B cell (primary cell): ENCODE results near the gene LYRM7. TPM values are rescaled to one million over a fixed set of nuclear protein-coding genes. Genes with fewer than 3 reads are reported as not detected.

Source experiments
- ATAC-seq: fragments of 200-7000 bp; cut with Tn5 transposase; one replicate; pipeline ENCODE4 v1.10.0; 2021; ENCODE audit warnings: low read depth, mild to moderate bottlenecking, moderate number of reproducible peaks, moderate library complexity
- CTCF ChIA-PET: fragments of 350-600 bp; sonication (Branson Sonifier 250); formaldehyde crosslinking; loops from one replicate; lab custom pipeline; 2021; ENCODE audit warnings: antibody characterized with exemption, inconsistent platforms; lab: Charles Lee
- POLR2A ChIA-PET: fragments of 350-600 bp; sonication (Branson Sonifier 250); formaldehyde crosslinking; loops from one replicate; lab custom pipeline; 2021; ENCODE audit warnings: antibody characterized with exemption; lab: Charles Lee
- DNase-seq: peaks from one replicate; pipeline ENCODE4 v3.0.0; 2013
- H2AFZ ChIP-seq: 2 replicates; pipeline ENCODE4 v1.6.1; 2012; ENCODE audit warnings: mild to moderate bottlenecking, low read depth, low read length; ENCODE audit not compliant: insufficient read depth, poor library complexity, severe bottlenecking
- H3K27ac ChIP-seq, 2 donors: 1 replicate in 1 of 2; 2 replicates in 1 of 2; pipeline ENCODE4 v1.5.1; 2012 to 2013; ENCODE audit warnings: low read length in 2 of 2, mild to moderate bottlenecking in 2 of 2, moderate library complexity in 1 of 2
- H3K27me3 ChIP-seq, 4 experiments: fragments of 200-600 bp in 1 of 4; sonication (generic) in 1 of 4; replicated peaks in 1 of 4; 1 replicate in 2 of 4; 2 replicates in 2 of 4; pipeline versions ENCODE4 v1.6.1 to v1.7.0; 2013 to 2016; ENCODE audit warnings: low read length in 3 of 4, mild to moderate bottlenecking in 2 of 4, mixed read lengths in 1 of 4, moderate library complexity in 1 of 4; ENCODE audit not compliant: insufficient read depth in 4 of 4, control insufficient read depth in 3 of 4; ENCODE audit errors: control extremely low read depth in 1 of 4
- H3K36me3 ChIP-seq, 2 experiments: replicated peaks in 1 of 2; 1 replicate in 1 of 2; 2 replicates in 1 of 2; pipeline versions ENCODE4 v1.6.1 to v1.7.1; 2013; ENCODE audit warnings: low read length in 1 of 2; ENCODE audit not compliant: insufficient read depth in 2 of 2, control insufficient read depth in 1 of 2; ENCODE audit errors: control extremely low read depth in 1 of 2, extremely low read depth in 1 of 2
- H3K4me1 ChIP-seq, 2 donors: fragments of 200-600 bp in 1 of 2; sonication (generic) in 1 of 2; 1 replicate in 1 of 2; 2 replicates in 1 of 2; pipeline versions ENCODE4 v1.5.1 to v1.6.1; 2013 to 2017; ENCODE audit warnings: low read length in 2 of 2; ENCODE audit not compliant: control insufficient read depth in 2 of 2, insufficient read depth in 2 of 2
- H3K4me2 ChIP-seq: replicated peaks from 2 replicates; pipeline ENCODE3; 2012; ENCODE audit warnings: mild to moderate bottlenecking, low read depth, low read length; ENCODE audit not compliant: poor library complexity, severe bottlenecking
- H3K4me3 ChIP-seq, 5 experiments: fragments of 200-600 bp in 1 of 5; sonication (generic) in 1 of 5; 1 replicate in 3 of 5; 2 replicates in 2 of 5; pipeline versions ENCODE4 v1.5.1 to v1.7.0; 2011 to 2016; ENCODE audit warnings: low read length in 4 of 5, mild to moderate bottlenecking in 4 of 5, low read depth in 2 of 5, control low read depth in 1 of 5, moderate library complexity in 1 of 5; ENCODE audit not compliant: insufficient read depth in 1 of 5; ENCODE audit errors: control extremely low read depth in 1 of 5, extremely low read depth in 1 of 5
- H3K79me2 ChIP-seq: fragments of 200-600 bp; sonication (generic); one replicate; pipeline ENCODE4 v1.6.0; 2016; ENCODE audit warnings: low read length; ENCODE audit not compliant: control insufficient read depth, insufficient read depth
- H3K9ac ChIP-seq: fragments of 200-600 bp; sonication (generic); 2 replicates; pipeline ENCODE4 v1.6.1; 2017; ENCODE audit warnings: mild to moderate bottlenecking, low read length, moderate library complexity
- H3K9me3 ChIP-seq, 3 donors: one replicate each; pipeline versions ENCODE4 v1.6.1 to v1.7.1; 2013; ENCODE audit warnings: low read length in 2 of 3; ENCODE audit not compliant: control insufficient read depth in 2 of 3, insufficient read depth in 1 of 3; ENCODE audit errors: control extremely low read depth in 1 of 3
- H4K20me1 ChIP-seq: 2 replicates; pipeline ENCODE4 v1.6.0; 2012; ENCODE audit warnings: mild to moderate bottlenecking, low read length; ENCODE audit not compliant: insufficient read depth, control insufficient read depth, poor library complexity, severe bottlenecking
- H3K27ac Mint-ChIP-seq: one replicate; pipeline ENCODE4 v1.8.0; 2021; ENCODE audit warnings: mixed read lengths
- H3K27me3 Mint-ChIP-seq: one replicate; pipeline ENCODE4 v1.8.0; 2021; ENCODE audit warnings: mixed read lengths
- H3K4me1 Mint-ChIP-seq: one replicate; pipeline ENCODE4 v1.8.0; 2021; ENCODE audit warnings: mixed read lengths
- H3K4me3 Mint-ChIP-seq: one replicate; pipeline ENCODE4 v1.8.0; 2021; ENCODE audit warnings: mixed read lengths
- H3K9me3 Mint-ChIP-seq: one replicate; pipeline ENCODE4 v1.8.0; 2022; ENCODE audit warnings: mixed read lengths; ENCODE audit not compliant: insufficient read depth
- EZH2 ChIP-seq: IDR thresholded peaks from 2 replicates; pipeline ENCODE4 v1.6.1; 2012; ENCODE audit warnings: borderline replicate concordance, low read depth, mild to moderate bottlenecking, moderate library complexity, low read length; ENCODE audit not compliant: insufficient read depth, poor library complexity, severe bottlenecking
- WGBS: methylation state at CpG from one replicate; pipeline ENCODE4 v1.1.5; 2013; ENCODE audit warnings: missing lambda C conversion rate; ENCODE audit not compliant: insufficient coverage; 5-methylcytosine and 5-hydroxymethylcytosine counted together
- intact Hi-C: fragments of 100-400 bp; cut with micrococcal nuclease; formaldehyde crosslinking; loops from one replicate; pipeline ENCODE4 v1.10.0; 2022
- polyA plus RNA-seq: library from polyadenylated mRNA; depleted of rRNA; stranded (reverse); fragments of >200 nt; gene quantifications from 2 replicates; pipeline ENCODE4 v1.2.3, GENCODE V29; 2012
- total RNA-seq, 2 donors: library from RNA; stranded (reverse); fragments of 120-200 nt in 1 of 2; gene quantifications; 1 replicate in 1 of 2; 2 replicates in 1 of 2; pipeline versions ENCODE4 v1.2.3 to v1.2.4, GENCODE V29; 2013 to 2022
- TF ChIP-seq, protein P1 (sequence below): fragments of 200-600 bp; IDR thresholded peaks from one replicate; pipeline ENCODE4 v1.8.0; 2022; ENCODE audit warnings: antibody characterized with exemption, mild to moderate bottlenecking

LYRM7 gene
- total and polyA plus RNA-seq, 2 donors (not counting 1 experiment from before 2014, with no cell fraction given) = 2.7 to 12.3 TPM

DNA sequence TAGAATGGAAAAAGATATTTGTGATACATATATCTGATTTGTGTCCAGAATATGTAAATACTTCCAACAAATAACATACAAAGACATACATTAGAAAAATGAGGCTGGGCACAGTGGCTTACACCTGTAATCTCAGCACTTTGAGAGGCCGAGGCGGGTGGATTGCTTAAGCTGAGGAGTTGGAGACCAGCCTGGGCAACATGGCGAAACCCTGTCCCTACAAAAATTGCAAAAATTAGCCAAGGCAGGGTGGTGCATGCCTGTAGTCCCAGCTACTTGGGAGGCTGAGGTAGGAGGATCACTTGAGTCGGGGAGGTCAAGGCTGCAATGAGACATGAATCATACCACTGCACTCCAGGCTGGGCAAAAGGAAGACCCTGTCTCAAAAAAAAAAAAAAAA is 47.0 kb downstream of the LYRM7 start:
- DNase-seq (no peak), ATAC-seq (no peak)
- H3K27ac ChIP-seq = no peak overlapping the region
- no peak overlapping the region for H3K9ac ChIP-seq
- peaks cover 58% of the 10 kb centered on the region for H3K4me1 Mint-ChIP-seq
- H4K20me1 ChIP-seq = no peaks in the 10 kb centered on the region
- no peak overlapping the region for H2AFZ ChIP-seq
- 100% methylated on average over 3 of the region's 4 CpGs for WGBS
- peaks cover 100% of the 10 kb centered on the region for H3K79me2 ChIP-seq
- no peaks in the 10 kb centered on the region for H3K9me3 Mint-ChIP-seq
- POLR2A ChIA-PET = interaction anchor here (1.1 kb wide), 1 partner anchor 45 kb away, joined by 7 read pairs; no protein-coding TSS in a partner anchor
- H3K4me1 ChIP-seq = peaks cover 49 to 65% of the 10 kb centered on the region in 2 donors
- H3K9me3 ChIP-seq = no peaks in the 10 kb centered on the region
- H3K27me3 Mint-ChIP-seq = no peaks in the 10 kb centered on the region
- no peak overlapping the region for H3K4me2 ChIP-seq
- intact Hi-C loops = no loop called here
- H3K4me3 Mint-ChIP-seq = no peak overlapping the region
- H3K36me3 ChIP-seq = peaks cover 6 to 32% of the 10 kb centered on the region in 2 experiments
- TF ChIP-seq EZH2 = no peak
- TF ChIP-seq, protein P1, sequence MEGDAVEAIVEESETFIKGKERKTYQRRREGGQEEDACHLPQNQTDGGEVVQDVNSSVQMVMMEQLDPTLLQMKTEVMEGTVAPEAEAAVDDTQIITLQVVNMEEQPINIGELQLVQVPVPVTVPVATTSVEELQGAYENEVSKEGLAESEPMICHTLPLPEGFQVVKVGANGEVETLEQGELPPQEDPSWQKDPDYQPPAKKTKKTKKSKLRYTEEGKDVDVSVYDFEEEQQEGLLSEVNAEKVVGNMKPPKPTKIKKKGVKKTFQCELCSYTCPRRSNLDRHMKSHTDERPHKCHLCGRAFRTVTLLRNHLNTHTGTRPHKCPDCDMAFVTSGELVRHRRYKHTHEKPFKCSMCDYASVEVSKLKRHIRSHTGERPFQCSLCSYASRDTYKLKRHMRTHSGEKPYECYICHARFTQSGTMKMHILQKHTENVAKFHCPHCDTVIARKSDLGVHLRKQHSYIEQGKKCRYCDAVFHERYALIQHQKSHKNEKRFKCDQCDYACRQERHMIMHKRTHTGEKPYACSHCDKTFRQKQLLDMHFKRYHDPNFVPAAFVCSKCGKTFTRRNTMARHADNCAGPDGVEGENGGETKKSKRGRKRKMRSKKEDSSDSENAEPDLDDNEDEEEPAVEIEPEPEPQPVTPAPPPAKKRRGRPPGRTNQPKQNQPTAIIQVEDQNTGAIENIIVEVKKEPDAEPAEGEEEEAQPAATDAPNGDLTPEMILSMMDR = no peak
- H3K27me3 ChIP-seq = no peaks in the 10 kb centered on the region
- no peak overlapping the region for H3K4me3 ChIP-seq
- CTCF ChIA-PET = no interaction called here
- no peak overlapping the region for H3K27ac Mint-ChIP-seq

DNA sequence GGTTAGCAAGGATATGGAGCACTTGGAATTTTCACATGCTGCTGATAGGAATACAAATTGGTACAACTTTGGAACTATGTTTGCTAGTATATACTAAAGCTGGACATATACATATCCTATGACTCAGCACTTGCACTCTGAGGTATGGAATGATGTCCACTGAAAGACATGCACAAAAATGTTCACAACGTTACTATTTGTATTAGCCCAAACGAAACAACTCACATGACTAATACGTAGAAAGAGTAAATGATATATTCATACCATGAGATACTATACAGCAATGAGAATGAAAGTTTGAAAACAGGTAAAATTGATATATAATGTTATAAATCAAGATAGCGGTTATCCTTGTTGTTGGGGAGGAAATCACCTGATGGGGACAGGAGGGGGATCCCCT is 47.6 kb downstream of the LYRM7 start:
- Mint-ChIP-seq H3K27ac (no peak overlapping the region), H3K9me3 (no peaks in the 10 kb centered on the region), H3K4me1 (peaks cover 58% of the 10 kb centered on the region), H3K27me3 (no peaks in the 10 kb centered on the region), H3K4me3 (no peak overlapping the region)
- 71% methylated on average over 1 of the region's 4 CpGs for WGBS
- H3K79me2 ChIP-seq = peaks cover 100% of the 10 kb centered on the region
- ATAC-seq (no peak), DNase-seq (no peak)
- no peaks in the 10 kb centered on the region for H3K9me3 ChIP-seq
- H4K20me1 ChIP-seq = no peaks in the 10 kb centered on the region
- H3K9ac ChIP-seq = no peak overlapping the region
- peaks cover 6 to 36% of the 10 kb centered on the region in 2 experiments for H3K36me3 ChIP-seq
- H3K27ac ChIP-seq = no peak overlapping the region
- TF ChIP-seq EZH2 = no peak
- TF ChIP-seq, protein P1 = no peak
- no peak overlapping the region for H3K4me2 ChIP-seq
- H2AFZ ChIP-seq = no peak overlapping the region
- ChIA-PET POLR2A (interaction anchor here (1.1 kb wide), 1 partner anchor 45 kb away, joined by 7 read pairs; no protein-coding TSS in a partner anchor), CTCF (no interaction called here)
- peaks cover 48 to 68% of the 10 kb centered on the region in 2 donors for H3K4me1 ChIP-seq
- no peaks in the 10 kb centered on the region for H3K27me3 ChIP-seq
- intact Hi-C loops = no loop called here
- no peak overlapping the region for H3K4me3 ChIP-seq
